Type B pancreatic cell (in vitro differentiated cells): Measurements from ENCODE around the gene EPAS1. TPM values are rescaled to one million over a fixed set of nuclear protein-coding genes. Genes with fewer than 3 reads are reported as not detected.

Source experiments
- DNase-seq: peaks from one replicate; pipeline ENCODE4 v3.0.0; 2021; ENCODE audit warnings: mixed read lengths; ENCODE audit not compliant: unreplicated experiment; ENCODE audit errors: extremely low spot score
- H3K27ac Mint-ChIP-seq: 2 replicates; pipeline ENCODE4 v1.8.0; 2021; ENCODE audit warnings: mild to moderate bottlenecking, mixed read lengths
- H3K27me3 Mint-ChIP-seq: 2 replicates; pipeline ENCODE4 v1.8.0; 2021; ENCODE audit warnings: mixed read lengths
- H3K36me3 Mint-ChIP-seq: 2 replicates; pipeline ENCODE4 v1.8.0; 2021; ENCODE audit warnings: mixed read lengths
- H3K4me1 Mint-ChIP-seq: one replicate; pipeline ENCODE4 v1.8.0; 2021; ENCODE audit warnings: mixed read lengths; ENCODE audit not compliant: unreplicated experiment
- H3K4me3 Mint-ChIP-seq: 2 replicates; pipeline ENCODE4 v1.8.0; 2021; ENCODE audit warnings: mild to moderate bottlenecking, mixed read lengths
- H3K9me3 Mint-ChIP-seq: 2 replicates; pipeline ENCODE4 v1.8.0; 2021; ENCODE audit warnings: mixed read lengths
- total RNA-seq: library from RNA; stranded (reverse); gene quantifications from 2 replicates; pipeline ENCODE4 v1.2.1, GENCODE V29; 2021; ENCODE audit warnings: low replicate concordance
- TF ChIP-seq, protein P1 (sequence below): fragments of 200-600 bp; sonication (generic); conservative IDR thresholded peaks from 2 replicates; pipeline ENCODE4 v1.5.0; 2021; ENCODE audit warnings: antibody characterized with exemption, mild to moderate bottlenecking

EPAS1 gene
- total RNA-seq, 1 donor from 2014 or later, result 59.8 TPM

DNA sequence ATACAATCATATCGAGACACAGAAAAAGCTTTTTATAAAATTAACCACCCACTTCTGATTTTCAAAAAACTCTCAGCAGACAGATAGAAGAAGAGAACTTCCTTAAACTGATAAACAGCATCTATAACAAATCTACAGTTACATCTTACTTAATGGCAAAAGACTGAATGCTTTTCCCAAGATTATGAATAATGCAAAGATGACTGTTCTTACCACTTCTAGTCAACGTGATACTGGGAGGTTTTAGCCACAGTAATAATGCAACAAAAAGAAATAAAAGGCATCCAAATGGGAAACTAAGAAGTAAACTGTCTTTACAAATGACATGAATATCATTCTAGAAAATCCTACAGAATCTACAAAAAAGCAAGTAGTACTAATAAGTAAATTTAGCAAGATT is 124.2 kb downstream of the EPAS1 start:
- Mint-ChIP-seq H3K4me3 (no peak overlapping the region), H3K9me3 (peaks cover 14% of the 10 kb centered on the region), H3K27me3 (no peaks in the 10 kb centered on the region), H3K36me3 (peaks cover 9% of the 10 kb centered on the region), H3K27ac (no peak overlapping the region), H3K4me1 (no peaks in the 10 kb centered on the region)
- TF ChIP-seq, protein P1, sequence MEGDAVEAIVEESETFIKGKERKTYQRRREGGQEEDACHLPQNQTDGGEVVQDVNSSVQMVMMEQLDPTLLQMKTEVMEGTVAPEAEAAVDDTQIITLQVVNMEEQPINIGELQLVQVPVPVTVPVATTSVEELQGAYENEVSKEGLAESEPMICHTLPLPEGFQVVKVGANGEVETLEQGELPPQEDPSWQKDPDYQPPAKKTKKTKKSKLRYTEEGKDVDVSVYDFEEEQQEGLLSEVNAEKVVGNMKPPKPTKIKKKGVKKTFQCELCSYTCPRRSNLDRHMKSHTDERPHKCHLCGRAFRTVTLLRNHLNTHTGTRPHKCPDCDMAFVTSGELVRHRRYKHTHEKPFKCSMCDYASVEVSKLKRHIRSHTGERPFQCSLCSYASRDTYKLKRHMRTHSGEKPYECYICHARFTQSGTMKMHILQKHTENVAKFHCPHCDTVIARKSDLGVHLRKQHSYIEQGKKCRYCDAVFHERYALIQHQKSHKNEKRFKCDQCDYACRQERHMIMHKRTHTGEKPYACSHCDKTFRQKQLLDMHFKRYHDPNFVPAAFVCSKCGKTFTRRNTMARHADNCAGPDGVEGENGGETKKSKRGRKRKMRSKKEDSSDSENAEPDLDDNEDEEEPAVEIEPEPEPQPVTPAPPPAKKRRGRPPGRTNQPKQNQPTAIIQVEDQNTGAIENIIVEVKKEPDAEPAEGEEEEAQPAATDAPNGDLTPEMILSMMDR, result no peak
- no peak for DNase-seq

GRCh38 chr2:46422717-46423394 is 125.6 kb downstream of the EPAS1 start:
- DNase-seq, result no peak
- no peaks in the 10 kb centered on the region for H3K27me3 Mint-ChIP-seq
- H3K36me3 Mint-ChIP-seq, result peaks cover 9% of the 10 kb centered on the region
- TF ChIP-seq, protein P1, result no peak
- H3K27ac Mint-ChIP-seq, result no peak overlapping the region
- H3K9me3 Mint-ChIP-seq, result peaks cover 8% of the 10 kb centered on the region
- no peak overlapping the region for H3K4me3 Mint-ChIP-seq
- H3K4me1 Mint-ChIP-seq, result no peaks in the 10 kb centered on the region

- no peak for DNase-seq
- Mint-ChIP-seq H3K4me1 (no peaks in the 10 kb centered on the region), H3K36me3 (no peaks in the 10 kb centered on the region), H3K9me3 (peaks cover 4% of the 10 kb centered on the region), H3K4me3 (no peak overlapping the region), H3K27me3 (no peaks in the 10 kb centered on the region), H3K27ac (no peak overlapping the region)
- TF ChIP-seq, protein P1, result no peak
Measured at GRCh38 chr2:46424937-46425336, 127.7 kb downstream of the EPAS1 start.

GRCh38 chr2:46428911-46429436 is 131.8 kb downstream of the EPAS1 start:
- H3K27me3 Mint-ChIP-seq, result no peaks in the 10 kb centered on the region
- TF ChIP-seq, protein P1, result no peak
- no peaks in the 10 kb centered on the region for H3K4me1 Mint-ChIP-seq
- no peaks in the 10 kb centered on the region for H3K36me3 Mint-ChIP-seq
- H3K9me3 Mint-ChIP-seq, result no peaks in the 10 kb centered on the region
- DNase-seq, result no peak
- H3K27ac Mint-ChIP-seq, result no peak overlapping the region
- H3K4me3 Mint-ChIP-seq, result no peak overlapping the region

DNA sequence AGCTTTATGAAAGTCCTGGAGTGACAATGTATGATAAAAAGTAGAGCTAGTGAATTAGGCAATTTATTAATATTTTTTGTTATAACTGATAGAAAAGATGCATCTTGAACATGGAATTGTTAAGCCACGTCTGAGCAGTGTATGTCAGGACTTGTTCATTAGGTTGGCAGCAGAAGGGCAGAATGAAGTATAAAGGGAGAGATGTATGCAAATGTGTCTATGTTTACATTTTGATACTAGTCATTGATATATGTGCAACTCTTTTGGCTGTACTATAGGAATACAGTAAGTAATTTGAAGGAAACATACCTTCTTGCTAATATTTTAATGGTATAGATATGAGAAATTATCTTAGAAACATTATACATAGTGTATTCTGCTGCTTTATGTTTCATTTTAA is 133.2 kb downstream of the EPAS1 start:
- H3K9me3 Mint-ChIP-seq, result no peaks in the 10 kb centered on the region
- no peaks in the 10 kb centered on the region for H3K27me3 Mint-ChIP-seq
- H3K36me3 Mint-ChIP-seq, result no peaks in the 10 kb centered on the region
- H3K4me3 Mint-ChIP-seq, result no peak overlapping the region
- H3K27ac Mint-ChIP-seq, result no peak overlapping the region
- TF ChIP-seq, protein P1, result no peak
- DNase-seq, result no peak
- H3K4me1 Mint-ChIP-seq, result peaks cover 5% of the 10 kb centered on the region
